ENCODE measurements around the gene GPR137. TPM values are rescaled to one million over a fixed set of nuclear protein-coding genes. Genes with fewer than 3 reads are reported as not detected.
A peak's percentile ranks its signal among the peaks of the same experiment; 100 is the strongest.

GPR137 gene
- total RNA-seq, 1 donor from 2014 or later: 24.8 TPM

DNA sequence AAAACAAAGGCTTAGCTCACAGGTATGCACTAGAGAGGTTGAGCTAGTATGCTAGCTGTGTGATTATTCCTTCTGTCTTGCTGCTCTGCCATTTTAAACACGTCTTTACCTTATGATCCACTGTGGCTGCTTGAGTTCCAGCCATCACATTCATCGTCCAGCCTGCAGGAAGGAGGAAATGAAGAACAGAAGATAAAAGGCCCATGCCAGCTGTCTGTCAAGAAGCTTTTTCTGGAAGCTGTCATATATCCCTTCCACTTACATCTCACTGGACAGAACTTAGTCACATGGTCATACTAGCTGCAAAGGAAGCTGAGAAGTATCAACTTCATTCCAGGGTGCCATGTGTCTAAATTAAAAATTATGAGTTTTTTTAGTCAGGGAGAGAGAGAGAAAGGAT is 41.7 kb downstream of the GPR137 start:
- no peak overlapping the region for H3K4me3 ChIP-seq (ENCODE audit: low read depth, low read length)
- no peak for TF ChIP-seq CTCF (conservative IDR thresholded peaks at IDR 0.05; ENCODE audit: low read depth, low read length)
- no peak for DNase-seq (ENCODE audit: low read depth)

GRCh38 chr11:64327993-64328392 is 42.3 kb downstream of the GPR137 start:
- TF ChIP-seq CTCF (conservative IDR thresholded peaks at IDR 0.05; ENCODE audit: low read depth, low read length): no peak
- no peak for DNase-seq (ENCODE audit: low read depth)
- no peak overlapping the region for H3K4me3 ChIP-seq (ENCODE audit: low read depth, low read length)

GRCh38 chr11:64330888-64331287 is 45.2 kb downstream of the GPR137 start:
- TF ChIP-seq CTCF (conservative IDR thresholded peaks at IDR 0.05; ENCODE audit: low read depth, low read length): no peak
- no peak for DNase-seq (ENCODE audit: low read depth)
- H3K4me3 ChIP-seq (ENCODE audit: low read depth, low read length): no peak overlapping the region

DNA sequence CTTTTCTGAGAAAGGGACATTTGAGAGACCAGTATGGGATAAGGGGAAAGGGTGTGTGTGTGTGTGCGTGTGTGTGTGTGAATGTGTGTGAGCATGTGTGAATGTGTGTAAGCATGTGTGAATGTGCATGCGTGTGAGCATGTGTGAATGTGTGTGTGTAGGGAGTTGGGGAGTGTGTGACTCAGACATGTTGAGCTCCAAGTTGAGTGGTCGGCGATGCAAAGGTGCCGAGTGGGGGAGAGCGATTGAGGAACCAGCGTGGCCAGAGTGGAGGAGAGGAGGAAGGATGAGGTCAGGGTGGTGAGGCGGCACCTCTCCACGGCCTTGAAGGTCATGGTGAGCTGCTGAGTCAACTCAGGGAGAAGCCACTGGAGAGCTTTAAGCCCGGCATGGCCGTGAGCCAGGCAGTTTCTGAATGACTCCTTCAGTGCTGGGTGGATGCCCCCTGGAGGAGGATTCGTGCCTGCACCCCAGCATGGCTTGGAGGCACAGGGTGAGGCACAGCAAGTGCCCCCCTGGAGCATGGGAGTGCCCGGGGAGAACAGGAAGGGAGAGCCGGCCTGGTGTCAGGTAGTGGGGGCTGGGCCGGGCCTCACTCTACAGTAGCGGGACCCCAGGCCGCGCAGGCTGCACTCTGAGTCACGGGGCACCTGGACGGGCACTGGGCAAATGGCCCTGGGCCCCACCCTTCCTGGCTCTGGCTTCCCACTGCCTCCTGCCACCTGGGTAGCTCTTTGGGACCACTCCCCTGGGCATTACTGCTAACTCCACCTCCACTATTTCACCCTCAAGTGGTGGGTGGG is 46.1 kb downstream of the GPR137 start:
- peak; percentile 64 for DNase-seq (ENCODE audit: low read depth)
- peak; percentile 83 for TF ChIP-seq CTCF (conservative IDR thresholded peaks at IDR 0.05; ENCODE audit: low read depth, low read length)
- peak overlapping the region; percentile 23 for H3K4me3 ChIP-seq (ENCODE audit: low read depth, low read length)

DNA sequence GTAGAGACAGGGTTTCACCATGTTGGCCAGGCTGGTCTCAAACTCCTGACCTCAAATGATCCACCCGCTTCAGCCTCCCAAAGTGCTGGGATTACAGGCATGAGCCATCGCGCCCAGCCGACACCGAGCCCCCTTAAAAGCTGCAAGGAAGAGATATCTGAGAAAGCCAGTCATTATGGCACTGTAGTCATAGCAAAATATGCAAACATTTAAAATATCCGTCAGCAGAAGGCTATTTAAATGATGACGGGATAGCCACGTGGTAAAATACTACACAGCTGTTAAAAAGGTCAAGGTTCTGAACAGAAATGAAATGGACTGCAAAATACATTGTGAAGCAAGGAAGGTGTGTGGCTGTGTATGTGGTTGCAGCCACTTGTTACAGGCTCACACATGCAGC is 47.9 kb downstream of the GPR137 start:
- no peak for TF ChIP-seq CTCF (conservative IDR thresholded peaks at IDR 0.05; ENCODE audit: low read depth, low read length)
- DNase-seq (ENCODE audit: low read depth): no peak
- no peak overlapping the region for H3K4me3 ChIP-seq (ENCODE audit: low read depth, low read length)

DNA sequence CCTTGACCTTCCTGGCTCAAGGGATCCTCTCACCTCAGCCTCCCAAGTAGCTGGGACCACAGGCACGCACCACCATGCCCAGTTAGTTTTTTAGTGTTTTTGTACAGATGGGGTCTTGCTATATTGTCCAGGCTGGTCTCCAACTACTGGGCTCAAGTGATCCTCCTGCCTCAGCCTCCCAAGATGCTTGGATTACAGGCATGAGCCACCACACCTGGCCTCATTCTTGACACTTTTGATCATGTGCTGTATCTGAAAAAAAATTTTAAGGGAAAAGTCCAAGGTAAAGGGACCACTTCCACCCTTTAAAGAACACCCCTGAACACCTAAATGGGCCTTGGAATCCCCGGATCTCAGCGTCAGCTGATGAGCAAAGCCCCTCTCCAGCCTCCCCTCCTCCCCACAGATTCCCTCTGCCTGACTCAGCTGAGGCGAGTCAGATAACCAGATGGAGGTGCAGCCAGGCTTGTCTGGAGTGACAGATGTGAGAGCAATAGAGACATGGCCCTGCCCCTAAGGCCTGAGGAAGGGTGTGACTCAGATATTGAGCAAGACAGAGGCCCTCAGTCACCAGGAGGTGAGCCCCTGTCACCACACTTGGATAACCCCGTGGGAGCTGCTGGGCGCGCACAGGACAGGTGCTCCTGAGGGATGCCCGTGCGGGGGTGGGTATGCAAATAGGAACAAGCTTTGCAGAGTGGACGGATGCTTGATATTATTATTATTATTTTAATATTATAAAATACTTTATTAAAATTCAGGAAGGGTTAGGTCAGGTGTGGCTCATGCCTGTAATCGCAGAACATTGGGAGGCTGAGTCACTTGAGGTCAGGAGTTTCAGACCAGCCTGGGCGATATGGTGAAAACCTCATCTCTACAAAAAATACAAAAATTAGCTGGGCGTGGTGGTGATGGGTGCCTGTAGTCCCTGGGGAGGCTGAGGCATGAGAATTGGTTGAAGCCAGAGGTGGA is 49.4 kb downstream of the GPR137 start:
- no peak overlapping the region for H3K4me3 ChIP-seq (ENCODE audit: low read depth, low read length)
- TF ChIP-seq CTCF (conservative IDR thresholded peaks at IDR 0.05; ENCODE audit: low read depth, low read length): no peak
- DNase-seq (ENCODE audit: low read depth): peak; percentile 95
